ENCODE results near the gene ZNF189. TPM values are rescaled to one million over a fixed set of nuclear protein-coding genes. Genes with fewer than 3 reads are reported as not detected.

Gene ZNF189
- total and polyA plus RNA-seq, 7 experiments from 2014 or later, result 3.1 to 25.0 (median 9.0) TPM

Other genes starting within 250 kb of the ZNF189 start
- under 1 TPM in 1 of 5 experiments, not detected in 4; 0.07 TPM for gene BAAT, start 13.8 kb upstream of the ZNF189 start, total RNA-seq
- not detected for gene BAAT, start 13.8 kb upstream of the ZNF189 start, polyA plus RNA-seq
- 10 to 100 TPM in 3 of 5 experiments, 1 to 10 TPM in 2; 6.5 to 23.8 (median 11.5) TPM for gene MRPL50, start 233 bp upstream of the ZNF189 start, total RNA-seq
- gene MRPL50, start 233 bp upstream of the ZNF189 start, polyA plus RNA-seq, result 10 to 100 TPM; 14.9 to 20.3 TPM
- gene ALDOB, start 36.9 kb downstream of the ZNF189 start, total RNA-seq, result not detected
- not detected for gene ALDOB, start 36.9 kb downstream of the ZNF189 start, polyA plus RNA-seq
- gene RNF20, start 135.0 kb downstream of the ZNF189 start, total RNA-seq, result 10 to 100 TPM; 30.5 to 67.8 (median 45.9) TPM
- 10 to 100 TPM; 43.7 to 53.6 TPM for gene RNF20, start 135.0 kb downstream of the ZNF189 start, polyA plus RNA-seq
- gene PPP3R2, start 196.1 kb downstream of the ZNF189 start, total RNA-seq, result not detected
- gene PPP3R2, start 196.1 kb downstream of the ZNF189 start, polyA plus RNA-seq, result not detected